GM18907 (cell line): ENCODE results near the gene NKAIN2.
"Not testable (repeated sequence)": the region's sequence is repeated elsewhere in the genome, so short reads cannot be mapped to it uniquely, and the experiment has no call there.

ENCODE experiments used
- ATAC-seq: cut with Tn5 transposase; IDR thresholded peaks from one replicate; pipeline ENCODE4 v1.9.1; 2021; ENCODE audit warnings: mild to moderate bottlenecking, moderate library complexity; ENCODE audit not compliant: unreplicated experiment

The NKAIN2 gene

DNA sequence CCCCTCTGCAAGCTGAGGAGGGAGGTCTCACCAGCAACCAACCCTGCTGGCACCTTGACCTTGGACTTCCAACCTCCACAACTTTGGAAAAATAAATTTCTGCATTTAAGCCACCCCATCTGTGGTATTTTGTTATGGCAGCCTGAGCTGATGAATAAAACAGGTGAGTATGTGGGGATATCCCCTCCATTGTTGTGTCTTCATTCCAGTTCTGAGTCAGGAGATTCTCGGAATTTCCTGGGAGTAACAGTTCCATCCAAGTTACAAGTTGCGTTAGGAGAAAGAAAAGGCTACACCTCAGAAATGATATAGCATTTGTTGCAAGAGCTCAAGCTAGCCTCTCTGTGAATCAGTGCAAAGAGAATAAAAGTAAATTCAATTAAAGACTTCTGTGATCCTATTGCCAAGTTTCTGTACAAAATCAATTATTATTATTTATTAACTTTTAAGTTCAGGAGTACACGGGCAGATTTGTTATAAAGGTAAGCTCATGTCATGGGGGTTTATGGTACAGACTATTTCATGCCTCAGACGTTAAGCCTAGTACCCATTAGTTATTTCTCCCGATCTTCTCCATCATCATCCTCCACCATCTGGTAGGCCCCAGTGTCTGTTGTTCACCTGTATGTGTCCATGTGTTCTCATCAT lies 153.0 kb downstream of the NKAIN2 start:
- ATAC-seq: no peak

DNA sequence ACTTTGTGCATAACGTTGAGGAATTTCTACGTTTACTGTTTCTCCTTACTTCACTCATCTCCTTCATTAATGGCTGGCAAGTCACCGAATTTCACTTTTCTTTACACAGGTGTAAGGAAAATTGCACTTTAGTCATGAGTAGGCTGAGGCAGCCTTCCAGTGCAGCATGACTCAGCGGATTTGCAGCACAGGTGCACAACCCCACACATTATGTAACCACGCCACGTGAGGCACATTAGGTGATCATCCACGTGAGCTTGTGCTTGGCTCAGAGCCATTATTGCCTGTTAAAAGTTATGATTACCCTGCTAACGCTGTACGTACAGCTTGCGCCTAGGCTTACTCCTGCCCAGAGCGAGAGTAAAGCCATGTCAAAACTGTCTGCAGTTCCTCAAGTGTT lies 158.8 kb downstream of the NKAIN2 start:
- ATAC-seq: no peak

DNA sequence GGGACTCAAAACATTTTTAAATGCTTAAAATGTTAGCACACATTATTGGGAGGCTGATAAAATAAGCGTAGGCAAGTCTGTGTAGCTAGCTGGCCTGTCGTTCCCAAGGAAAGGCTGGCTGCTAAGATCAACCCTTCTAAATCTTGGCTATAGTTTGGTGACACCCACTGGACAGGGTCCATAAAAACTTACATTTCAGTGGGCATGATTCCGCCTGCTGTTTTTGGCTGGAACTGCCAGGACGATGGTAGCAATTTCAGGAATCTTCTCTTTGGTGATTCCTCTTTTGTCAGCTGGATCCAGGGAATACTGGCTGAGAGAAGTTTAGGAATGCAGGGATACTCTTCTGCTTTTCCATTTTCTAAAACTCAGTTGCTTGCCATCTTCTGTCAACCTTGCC lies 162.2 kb downstream of the NKAIN2 start:
- ATAC-seq: no peak

DNA sequence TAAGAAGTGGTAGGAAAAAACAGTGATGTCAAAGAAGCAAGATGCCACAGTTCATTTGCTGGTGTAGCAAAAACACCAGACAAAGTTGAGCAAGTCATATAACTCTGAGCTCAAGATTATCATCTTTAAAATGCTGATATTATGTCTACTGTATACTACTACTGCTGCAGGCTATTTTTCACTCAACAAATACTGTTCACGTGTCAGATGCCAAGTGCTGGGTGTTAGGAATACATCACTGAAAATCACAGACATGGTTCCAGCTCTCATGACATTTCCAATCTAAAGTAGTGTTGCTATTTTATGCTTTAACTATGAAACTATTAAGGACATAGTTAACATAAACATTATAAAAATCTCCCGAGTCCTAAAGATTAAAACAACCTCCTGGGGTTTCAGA lies 163.0 kb downstream of the NKAIN2 start:
- ATAC-seq: no peak

DNA sequence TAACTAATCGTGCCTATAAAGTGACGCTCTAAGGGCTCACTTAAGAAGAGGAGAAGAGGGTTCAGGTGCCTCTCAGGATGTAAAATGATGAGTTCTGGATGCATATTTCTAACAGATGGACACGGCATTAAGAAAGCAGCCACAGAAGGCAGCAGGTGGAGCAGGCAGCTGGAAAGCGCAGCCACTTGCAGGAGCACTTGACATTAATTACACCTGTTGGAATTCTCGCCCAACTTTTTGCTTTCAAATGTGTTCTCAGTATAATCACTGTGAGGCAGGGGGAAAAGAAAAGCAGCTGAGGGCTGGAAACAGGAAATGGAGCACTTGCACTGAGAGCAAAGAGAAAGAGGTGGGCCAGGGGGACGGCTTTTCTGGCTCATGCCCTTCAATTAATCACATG lies 164.2 kb downstream of the NKAIN2 start:
- ATAC-seq: no peak

- ATAC-seq: no peak
Measured at GRCh38 chr6:123972600-123973294, 169.1 kb downstream of the NKAIN2 start.

DNA sequence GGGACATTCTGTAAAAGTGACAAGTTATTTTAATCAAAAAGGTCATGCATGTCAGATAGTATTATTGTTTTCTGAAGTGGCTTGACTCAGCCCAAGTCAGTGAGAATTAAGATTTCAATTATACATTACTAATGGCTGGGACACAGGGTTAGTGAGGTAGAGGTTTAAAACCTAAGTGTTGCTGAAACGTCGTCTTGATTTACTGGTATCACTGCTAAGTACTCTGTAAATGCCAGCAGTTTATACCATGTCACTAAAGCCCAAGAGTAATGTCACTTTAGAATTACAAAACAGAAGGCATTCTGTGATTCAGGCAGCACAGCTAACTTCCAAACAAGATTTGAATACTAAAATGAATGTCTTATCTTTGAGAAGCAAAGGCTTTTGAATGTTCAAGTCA lies 176.6 kb downstream of the NKAIN2 start:
- ATAC-seq: no peak

DNA sequence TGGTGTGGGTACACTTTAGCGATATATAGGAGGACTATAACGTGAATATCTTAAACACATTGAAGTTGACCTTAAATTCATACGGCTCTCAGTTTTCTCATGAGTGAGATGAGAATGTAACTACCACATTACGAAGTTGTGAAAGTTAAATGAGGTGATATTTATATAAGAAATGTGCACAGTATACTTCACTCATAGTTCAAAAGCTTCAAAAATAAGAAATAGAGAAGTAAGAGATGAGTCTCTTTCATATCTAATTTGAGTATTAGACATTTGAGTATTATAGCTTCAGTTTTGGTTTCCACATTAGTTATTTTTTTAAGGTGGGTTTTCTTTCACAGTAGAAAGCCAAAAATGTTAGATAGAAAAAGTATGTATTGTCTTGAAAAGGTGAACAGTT lies 183.3 kb downstream of the NKAIN2 start:
- ATAC-seq: no peak

- not testable (repeated sequence) for ATAC-seq
Measured at GRCh38 chr6:123989918-123990317, 186.3 kb downstream of the NKAIN2 start.

DNA sequence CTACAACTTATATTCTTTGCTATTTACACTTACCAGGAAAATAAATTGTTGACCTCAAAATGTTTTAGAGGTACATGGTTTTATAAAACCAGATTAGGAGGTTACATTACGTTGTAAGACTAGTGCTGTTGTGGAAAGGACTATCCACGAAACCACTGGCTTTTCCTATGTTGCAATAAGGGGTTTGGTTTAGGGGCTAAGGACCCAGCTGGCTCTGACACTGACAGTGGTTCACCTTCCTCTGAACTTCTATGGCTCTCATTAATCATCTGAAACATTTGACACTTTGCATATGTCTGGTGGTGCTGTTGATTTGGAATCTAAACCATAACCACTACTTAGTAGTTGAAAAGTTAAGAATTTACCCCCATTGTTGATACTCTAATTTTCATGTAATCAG lies 186.7 kb downstream of the NKAIN2 start:
- ATAC-seq: no peak

GRCh38 chr6:123994168-123994567 lies 190.5 kb downstream of the NKAIN2 start:
- no peak for ATAC-seq

GRCh38 chr6:123994891-123995635 lies 191.4 kb downstream of the NKAIN2 start:
- no peak for ATAC-seq

DNA sequence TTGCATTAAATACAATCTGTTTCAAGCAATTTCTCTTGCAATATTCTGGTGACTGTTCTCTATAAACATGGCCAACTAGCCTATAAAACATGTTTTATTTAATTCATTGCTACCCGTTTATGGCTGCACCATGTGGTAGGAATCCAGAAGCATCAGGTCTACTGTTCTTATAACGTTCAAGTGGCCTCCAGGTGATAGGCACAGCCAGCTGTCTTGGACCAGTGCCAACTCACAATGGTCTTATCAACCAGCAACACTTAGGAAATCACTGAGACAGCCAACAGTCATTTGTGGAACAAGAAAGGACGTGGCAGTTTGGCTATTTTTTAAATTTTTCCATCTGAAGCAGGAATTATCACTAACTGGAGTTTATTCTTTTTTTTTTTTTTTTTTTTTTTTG lies 193.6 kb downstream of the NKAIN2 start:
- no peak for ATAC-seq

DNA sequence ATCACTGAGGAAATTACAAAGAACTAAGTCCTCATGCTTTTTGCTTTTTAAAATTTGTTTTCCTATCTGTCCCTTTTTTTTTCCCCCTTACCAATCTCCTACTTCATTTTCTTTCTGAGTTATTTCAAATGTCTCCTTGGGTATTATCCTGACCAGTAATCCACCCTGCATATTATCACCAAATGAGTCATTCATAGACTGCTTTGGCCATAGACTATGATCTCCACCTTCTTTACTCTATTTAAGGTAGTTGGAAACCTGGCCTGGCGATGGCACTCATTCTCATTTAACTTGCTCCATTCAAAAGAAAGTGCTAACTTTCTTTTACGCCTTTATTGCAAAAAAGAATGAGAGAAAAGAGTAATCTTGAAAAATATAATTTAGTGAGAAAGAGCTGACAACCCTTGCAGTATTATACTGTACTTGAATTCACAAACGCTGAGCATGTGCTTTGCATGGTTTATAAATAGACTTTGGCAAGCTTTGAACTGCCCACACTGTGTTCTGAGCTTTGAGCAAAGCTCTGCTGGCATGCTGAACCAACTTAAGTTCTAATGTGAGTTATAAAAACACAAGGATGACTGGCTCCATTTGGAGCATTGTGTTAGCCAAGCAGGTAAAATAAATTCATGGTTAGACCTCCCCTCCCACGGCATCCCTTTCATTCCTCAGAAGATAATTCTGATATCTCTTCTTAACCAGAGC lies 198.9 kb downstream of the NKAIN2 start:
- ATAC-seq: no peak

GRCh38 chr6:124007266-124007665 lies 203.6 kb downstream of the NKAIN2 start:
- no peak for ATAC-seq

DNA sequence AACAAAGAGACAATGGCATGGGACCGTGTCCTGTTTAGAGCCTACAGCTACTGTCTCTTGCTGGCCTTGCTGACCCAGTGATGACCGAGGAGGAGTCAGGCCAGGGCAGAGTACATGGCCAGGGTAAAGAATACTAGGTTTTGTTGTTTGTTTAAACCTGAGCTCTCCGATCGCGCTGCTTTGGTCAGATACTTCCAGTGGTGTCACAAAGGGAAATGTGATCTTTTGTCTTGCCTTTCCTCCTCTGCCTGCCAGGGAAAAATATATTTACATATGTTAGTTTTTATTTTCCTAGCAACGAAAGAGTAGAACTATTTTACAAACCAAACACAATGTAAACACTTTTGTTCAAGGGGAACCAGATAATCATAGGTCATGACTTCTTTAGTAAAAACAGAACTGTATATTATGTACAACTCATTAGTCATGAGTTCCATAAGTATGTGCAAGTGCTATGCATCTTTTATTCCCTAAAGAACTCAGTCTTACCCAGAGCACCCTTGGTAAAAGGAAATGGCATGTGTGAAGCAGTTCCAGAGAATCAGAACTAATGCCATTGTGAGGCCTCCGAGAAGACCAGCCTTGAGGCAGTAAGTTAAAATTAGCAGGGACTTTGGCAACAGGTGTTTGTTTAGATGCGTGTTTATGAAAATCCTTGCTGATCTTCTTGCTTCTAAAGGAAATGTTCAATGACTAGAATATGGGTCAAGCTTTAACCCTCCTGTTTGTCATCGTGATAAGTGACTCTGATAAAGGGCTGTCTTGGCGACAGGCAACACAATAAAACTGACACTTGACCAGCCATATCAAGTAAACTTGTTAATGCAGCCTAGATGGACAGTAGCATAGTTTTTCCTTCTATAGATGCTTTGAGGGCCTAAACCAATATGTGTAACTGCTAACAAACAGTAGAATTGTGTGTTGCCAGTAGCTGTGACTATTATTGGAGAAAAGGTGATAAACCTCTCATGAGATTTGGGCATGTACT lies 204.6 kb downstream of the NKAIN2 start:
- no peak for ATAC-seq

GRCh38 chr6:124008988-124009765 lies 205.5 kb downstream of the NKAIN2 start:
- ATAC-seq: no peak

DNA sequence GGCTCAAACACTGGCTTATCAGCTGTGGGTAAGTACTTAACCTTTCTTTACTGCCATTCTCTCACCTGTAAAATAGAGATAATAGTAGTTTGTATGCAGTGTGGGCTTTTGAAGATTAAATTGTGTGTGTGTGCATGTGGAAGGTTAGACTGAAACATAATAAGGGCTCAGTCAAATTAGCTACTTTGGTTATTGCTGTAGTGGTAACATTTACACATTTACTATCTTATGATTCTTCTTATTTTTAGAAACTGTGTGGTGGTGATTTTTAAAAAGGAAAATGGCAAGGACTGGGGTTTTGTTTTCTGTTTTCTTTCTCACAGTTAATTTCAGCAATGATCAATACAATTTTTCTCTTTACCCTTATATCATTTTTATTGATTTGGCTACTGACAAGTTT lies 206.9 kb downstream of the NKAIN2 start:
- no peak for ATAC-seq

- ATAC-seq: no peak
Measured at GRCh38 chr6:124011180-124011579, 207.5 kb downstream of the NKAIN2 start.
